GM23338 (cell line): Measurements from ENCODE around the gene XRCC4. TPM values are rescaled to one million over a fixed set of nuclear protein-coding genes. Genes with fewer than 3 reads are reported as not detected.

Source experiments
- ATAC-seq: fragments of 200-7000 bp; cut with Tn5 transposase; 3 replicates; pipeline ENCODE4 v1.9.1; 2020
- DNase-seq: peaks from one replicate; pipeline ENCODE4 v3.0.0-alpha.2; 2015; ENCODE audit warnings: low spot score
- H2AFZ ChIP-seq: fragments of 200-600 bp; sonication (generic); 2 replicates; pipeline ENCODE4 v1.8.0; 2016; ENCODE audit warnings: antibody characterized with exemption, mild to moderate bottlenecking, moderate library complexity
- H3F3A ChIP-seq: fragments of 200-600 bp; sonication (generic); replicated peaks from 2 replicates; pipeline ENCODE4 v1.8.0; 2017; ENCODE audit warnings: antibody characterized with exemption, mixed run types, low read depth
- H3K27ac ChIP-seq: fragments of 200-600 bp; sonication (generic); 2 replicates; pipeline ENCODE4 v1.6.1; 2016; ENCODE audit warnings: low read depth
- H3K27me3 ChIP-seq: fragments of 200-600 bp; sonication (generic); 2 replicates; pipeline ENCODE4 v1.8.0; 2016; ENCODE audit warnings: mild to moderate bottlenecking, mixed run types, moderate library complexity; ENCODE audit not compliant: insufficient read depth
- H3K36me3 ChIP-seq: fragments of 200-600 bp; sonication (generic); 2 replicates; pipeline ENCODE4 v1.8.0; 2016; ENCODE audit warnings: mild to moderate bottlenecking; ENCODE audit not compliant: insufficient read depth
- H3K4me1 ChIP-seq: fragments of 200-600 bp; sonication (generic); 2 replicates; pipeline ENCODE4 v1.8.0; 2016; ENCODE audit warnings: mild to moderate bottlenecking, moderate library complexity; ENCODE audit not compliant: insufficient read depth
- H3K4me2 ChIP-seq: fragments of 200-600 bp; sonication (generic); 2 replicates; pipeline ENCODE4 v1.7.1; 2017; ENCODE audit warnings: mixed run types
- H3K4me3 ChIP-seq: fragments of 200-600 bp; sonication (generic); 2 replicates; pipeline ENCODE4 v1.6.1; 2016; ENCODE audit warnings: mixed run types
- H3K79me2 ChIP-seq: fragments of 200-600 bp; sonication (generic); replicated peaks from 2 replicates; pipeline ENCODE4 v1.8.0; 2017; ENCODE audit warnings: mild to moderate bottlenecking; ENCODE audit not compliant: insufficient read depth
- H3K9me2 ChIP-seq: fragments of 200-600 bp; sonication (generic); 2 replicates; pipeline ENCODE4 v1.8.0; 2017; ENCODE audit not compliant: insufficient read depth
- H4K20me1 ChIP-seq: fragments of 200-600 bp; sonication (generic); replicated peaks from 2 replicates; pipeline ENCODE4 v1.8.0; 2017; ENCODE audit warnings: mild to moderate bottlenecking; ENCODE audit not compliant: insufficient read depth
- H3K27ac Mint-ChIP-seq: 2 replicates; pipeline ENCODE4 v1.8.0; 2020; ENCODE audit warnings: inconsistent platforms, mild to moderate bottlenecking, moderate library complexity, mixed read lengths
- H3K27me3 Mint-ChIP-seq: 3 replicates; pipeline ENCODE4 v1.8.0; 2022; ENCODE audit warnings: low read depth, mild to moderate bottlenecking, moderate library complexity, mixed read lengths, inconsistent platforms; ENCODE audit not compliant: insufficient read depth, poor library complexity
- H3K36me3 Mint-ChIP-seq: 3 replicates; pipeline ENCODE4 v1.8.0; 2021; ENCODE audit warnings: low read depth, mild to moderate bottlenecking, inconsistent platforms, moderate library complexity, mixed read lengths
- H3K4me1 Mint-ChIP-seq: 3 replicates; pipeline ENCODE4 v1.8.0; 2020; ENCODE audit warnings: mild to moderate bottlenecking, inconsistent platforms, mixed read lengths
- H3K4me3 Mint-ChIP-seq: 3 replicates; pipeline ENCODE4 v1.8.0; 2021; ENCODE audit warnings: moderate library complexity, mild to moderate bottlenecking, inconsistent platforms, mixed read lengths
- H3K9me3 Mint-ChIP-seq: 3 replicates; pipeline ENCODE4 v1.8.0; 2020; ENCODE audit warnings: moderate library complexity, mild to moderate bottlenecking, inconsistent platforms, mixed read lengths
- CREB1 ChIP-seq: fragments of 250-450 bp; sonication (Bioruptor Pico); IDR thresholded peaks from 2 replicates; pipeline ENCODE4 v1.5.0; 2020; ENCODE audit warnings: low read depth, mild to moderate bottlenecking, moderate library complexity
- EZH2 ChIP-seq: fragments of 200-600 bp; sonication (generic); IDR thresholded peaks from one replicate; pipeline ENCODE4 v1.8.0; 2017; ENCODE audit warnings: antibody characterized with exemption, mild to moderate bottlenecking, low read depth; ENCODE audit not compliant: unreplicated experiment
- EZH2phosphoT487 ChIP-seq: fragments of 200-600 bp; sonication (generic); IDR thresholded peaks from one replicate; pipeline ENCODE4 v1.8.1; 2018; ENCODE audit warnings: antibody characterized with exemption; ENCODE audit not compliant: unreplicated experiment
- JUNB ChIP-seq: IDR thresholded peaks from one replicate; pipeline ENCODE4 v1.6.1; 2016; ENCODE audit warnings: antibody characterized with exemption; ENCODE audit not compliant: unreplicated experiment
- NANOG ChIP-seq: IDR thresholded peaks from 2 replicates; pipeline ENCODE4 v1.6.1; 2016; ENCODE audit warnings: antibody characterized with exemption, borderline replicate concordance
- POLR2AphosphoS5 ChIP-seq: IDR thresholded peaks from 2 replicates; pipeline ENCODE4 v1.6.1; 2016; ENCODE audit warnings: antibody characterized with exemption, low read depth
- ZNF114 ChIP-seq: fragments of 250-450 bp; sonication (Bioruptor Pico); IDR thresholded peaks from 2 replicates; pipeline ENCODE4 v1.5.0; 2020; ENCODE audit warnings: mild to moderate bottlenecking, moderate library complexity
- polyA plus RNA-seq: library from polyadenylated mRNA; unstranded; fragments of >200 nt; fragmentation: Nextera tagmentation; extraction: Ambion mirVana; gene quantifications from 2 replicates; pipeline ENCODE4 v1.2.1, GENCODE V29; 2016
- total RNA-seq: library from RNA; depleted of rRNA; stranded (reverse); fragments of >200 nt; shearing (Covaris generic); gene quantifications from 2 replicates; pipeline ENCODE4 v1.2.3, GENCODE V29; 2014
- TF ChIP-seq, protein P1 (sequence below): IDR thresholded peaks from one replicate; pipeline ENCODE4 v1.6.1; 2018; ENCODE audit warnings: antibody characterized with exemption; ENCODE audit not compliant: unreplicated experiment
- TF ChIP-seq, protein P2 (sequence below), 2 experiments: fragments of 200-600 bp in 1 of 2; sonication (generic) in 1 of 2; conservative IDR thresholded peaks; 2 replicates each; pipeline versions ENCODE4 v1.5.1 to v1.6.1; 2016 to 2017; ENCODE audit warnings: antibody characterized with exemption in 2 of 2, low read depth in 2 of 2, mild to moderate bottlenecking in 2 of 2, moderate library complexity in 1 of 2

The XRCC4 gene
- total and polyA plus RNA-seq, 2 experiments from 2014 or later = 11.5 to 22.4 TPM

DNA sequence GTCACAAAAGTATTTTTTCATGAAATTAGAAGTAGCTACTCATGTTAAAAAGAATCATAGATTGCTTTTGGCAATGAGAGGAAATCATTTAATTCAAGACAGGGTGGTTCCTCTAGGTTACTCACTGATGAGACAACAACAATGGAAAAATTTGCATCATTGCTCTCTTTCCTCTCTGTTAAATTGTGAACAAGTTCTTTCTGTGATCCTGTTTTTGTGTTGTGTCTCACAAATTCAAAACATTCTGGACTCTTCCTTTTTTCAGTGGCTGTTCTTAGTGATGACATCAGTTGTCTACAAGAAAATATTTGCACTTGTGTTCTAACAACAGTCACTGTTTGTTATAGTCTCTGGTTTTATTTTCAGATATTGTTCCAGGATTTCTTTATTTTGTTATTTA, 95.3 kb downstream of the XRCC4 start (continued):
- no peak for TF ChIP-seq CREB1 (CRISPR knock-in tag)
- no peak for TF ChIP-seq EZH2phosphoT487
- no peak for TF ChIP-seq POLR2AphosphoS5
- no peak for TF ChIP-seq EZH2
- no peak for TF ChIP-seq JUNB
- TF ChIP-seq, protein P1, sequence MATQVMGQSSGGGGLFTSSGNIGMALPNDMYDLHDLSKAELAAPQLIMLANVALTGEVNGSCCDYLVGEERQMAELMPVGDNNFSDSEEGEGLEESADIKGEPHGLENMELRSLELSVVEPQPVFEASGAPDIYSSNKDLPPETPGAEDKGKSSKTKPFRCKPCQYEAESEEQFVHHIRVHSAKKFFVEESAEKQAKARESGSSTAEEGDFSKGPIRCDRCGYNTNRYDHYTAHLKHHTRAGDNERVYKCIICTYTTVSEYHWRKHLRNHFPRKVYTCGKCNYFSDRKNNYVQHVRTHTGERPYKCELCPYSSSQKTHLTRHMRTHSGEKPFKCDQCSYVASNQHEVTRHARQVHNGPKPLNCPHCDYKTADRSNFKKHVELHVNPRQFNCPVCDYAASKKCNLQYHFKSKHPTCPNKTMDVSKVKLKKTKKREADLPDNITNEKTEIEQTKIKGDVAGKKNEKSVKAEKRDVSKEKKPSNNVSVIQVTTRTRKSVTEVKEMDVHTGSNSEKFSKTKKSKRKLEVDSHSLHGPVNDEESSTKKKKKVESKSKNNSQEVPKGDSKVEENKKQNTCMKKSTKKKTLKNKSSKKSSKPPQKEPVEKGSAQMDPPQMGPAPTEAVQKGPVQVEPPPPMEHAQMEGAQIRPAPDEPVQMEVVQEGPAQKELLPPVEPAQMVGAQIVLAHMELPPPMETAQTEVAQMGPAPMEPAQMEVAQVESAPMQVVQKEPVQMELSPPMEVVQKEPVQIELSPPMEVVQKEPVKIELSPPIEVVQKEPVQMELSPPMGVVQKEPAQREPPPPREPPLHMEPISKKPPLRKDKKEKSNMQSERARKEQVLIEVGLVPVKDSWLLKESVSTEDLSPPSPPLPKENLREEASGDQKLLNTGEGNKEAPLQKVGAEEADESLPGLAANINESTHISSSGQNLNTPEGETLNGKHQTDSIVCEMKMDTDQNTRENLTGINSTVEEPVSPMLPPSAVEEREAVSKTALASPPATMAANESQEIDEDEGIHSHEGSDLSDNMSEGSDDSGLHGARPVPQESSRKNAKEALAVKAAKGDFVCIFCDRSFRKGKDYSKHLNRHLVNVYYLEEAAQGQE = no peak
- TF ChIP-seq ZNF114 (CRISPR knock-in tag) = no peak

DNA sequence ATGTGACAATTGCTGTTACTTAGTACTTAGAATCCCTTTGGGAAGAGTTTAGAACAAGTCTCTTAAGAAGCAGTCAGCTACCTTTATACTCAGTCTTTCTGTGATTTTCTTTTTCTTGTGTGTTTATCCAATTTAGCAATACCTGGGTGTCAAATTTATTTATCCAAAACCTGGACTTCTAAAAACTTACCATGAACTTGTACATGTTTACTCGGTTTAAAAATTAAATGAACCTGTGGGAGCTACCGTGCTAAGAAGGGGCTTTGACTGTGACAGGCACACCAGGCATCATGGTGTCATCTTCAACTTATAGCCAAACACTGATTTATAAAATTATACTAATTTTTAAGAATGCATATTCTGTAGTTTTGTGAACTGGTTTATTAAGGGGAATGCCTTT, 96.5 kb downstream of the XRCC4 start:
- H3K27me3 Mint-ChIP-seq = no peaks in the 10 kb centered on the region
- H3K36me3 Mint-ChIP-seq = no peaks in the 10 kb centered on the region
- no peak overlapping the region for H3K4me3 Mint-ChIP-seq
- H3K27ac Mint-ChIP-seq = no peak overlapping the region
- Histone ChIP-seq H3K27ac (no peak overlapping the region), H3K27me3 (no peaks in the 10 kb centered on the region), H3K4me1 (no peaks in the 10 kb centered on the region), H3K4me2 (no peak overlapping the region), H3K79me2 (no peaks in the 10 kb centered on the region), H2AFZ (no peak overlapping the region), H3K4me3 (no peak overlapping the region), H4K20me1 (no peaks in the 10 kb centered on the region), H3K9me2 (0 out of 2 replicates have a peak, but pooled peaks cover 3% of the 10 kb centered on the region), H3F3A (no peaks in the 10 kb centered on the region), H3K36me3 (no peaks in the 10 kb centered on the region)
- TF ChIP-seq, protein P2, sequence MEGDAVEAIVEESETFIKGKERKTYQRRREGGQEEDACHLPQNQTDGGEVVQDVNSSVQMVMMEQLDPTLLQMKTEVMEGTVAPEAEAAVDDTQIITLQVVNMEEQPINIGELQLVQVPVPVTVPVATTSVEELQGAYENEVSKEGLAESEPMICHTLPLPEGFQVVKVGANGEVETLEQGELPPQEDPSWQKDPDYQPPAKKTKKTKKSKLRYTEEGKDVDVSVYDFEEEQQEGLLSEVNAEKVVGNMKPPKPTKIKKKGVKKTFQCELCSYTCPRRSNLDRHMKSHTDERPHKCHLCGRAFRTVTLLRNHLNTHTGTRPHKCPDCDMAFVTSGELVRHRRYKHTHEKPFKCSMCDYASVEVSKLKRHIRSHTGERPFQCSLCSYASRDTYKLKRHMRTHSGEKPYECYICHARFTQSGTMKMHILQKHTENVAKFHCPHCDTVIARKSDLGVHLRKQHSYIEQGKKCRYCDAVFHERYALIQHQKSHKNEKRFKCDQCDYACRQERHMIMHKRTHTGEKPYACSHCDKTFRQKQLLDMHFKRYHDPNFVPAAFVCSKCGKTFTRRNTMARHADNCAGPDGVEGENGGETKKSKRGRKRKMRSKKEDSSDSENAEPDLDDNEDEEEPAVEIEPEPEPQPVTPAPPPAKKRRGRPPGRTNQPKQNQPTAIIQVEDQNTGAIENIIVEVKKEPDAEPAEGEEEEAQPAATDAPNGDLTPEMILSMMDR (conservative IDR thresholded peaks at IDR 0.05; ENCODE audit: low read depth in 2 of 2) = no peak
- DNase-seq (no peak), ATAC-seq (no peak)
- H3K9me3 Mint-ChIP-seq = no peaks in the 10 kb centered on the region
- peaks cover under 1% of the 10 kb centered on the region; the same call in 2 of the 3 replicates for H3K4me1 Mint-ChIP-seq

DNA sequence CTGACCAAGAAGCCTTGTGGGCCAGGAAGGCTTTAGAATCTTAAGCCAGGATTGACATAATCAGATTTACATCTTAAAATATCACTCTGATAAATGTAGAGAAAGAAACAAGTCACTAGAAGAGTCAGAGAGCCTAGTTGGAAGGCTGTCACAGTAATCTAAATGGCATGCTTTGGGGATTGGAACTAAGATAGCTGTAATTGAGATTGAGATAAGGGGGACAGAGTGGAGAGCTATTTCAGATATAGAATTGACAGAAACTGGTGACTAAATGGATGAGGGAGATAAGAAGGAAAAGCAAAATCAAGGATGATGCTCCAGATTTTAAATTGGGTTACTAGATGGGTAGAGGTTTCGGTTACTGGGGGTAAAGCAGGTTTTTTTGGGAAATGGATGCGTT, 100.5 kb downstream of the XRCC4 start:
- no peaks in the 10 kb centered on the region for H3K4me1 ChIP-seq
- no peak overlapping the region for H2AFZ ChIP-seq
- H4K20me1 ChIP-seq = no peaks in the 10 kb centered on the region
- no peak for ATAC-seq
- H3K27ac ChIP-seq = no peak overlapping the region
- no peaks in the 10 kb centered on the region for H3F3A ChIP-seq
- Mint-ChIP-seq H3K4me3 (no peak overlapping the region), H3K27ac (no peak overlapping the region), H3K9me3 (no peaks in the 10 kb centered on the region), H3K36me3 (no peaks in the 10 kb centered on the region), H3K4me1 (no peaks in the 10 kb centered on the region; the same call in 1 of the 3 replicates), H3K27me3 (no peaks in the 10 kb centered on the region)
- no peak for DNase-seq
- H3K27me3 ChIP-seq = no peaks in the 10 kb centered on the region
- no peak overlapping the region for H3K4me3 ChIP-seq
- H3K9me2 ChIP-seq = no peaks in the 10 kb centered on the region
- no peaks in the 10 kb centered on the region for H3K36me3 ChIP-seq
- H3K79me2 ChIP-seq = no peaks in the 10 kb centered on the region
- H3K4me2 ChIP-seq = no peak overlapping the region
- TF ChIP-seq, protein P1 = no peak
- no peak for TF ChIP-seq NANOG
